GM12878 (cell line): ENCODE data around the gene SMU1. TPM values are rescaled to one million over a fixed set of nuclear protein-coding genes. Genes with fewer than 3 reads are reported as not detected.

ENCODE experiments used
- ATAC-seq: fragments of 200-7000 bp; cut with Tn5 transposase; 3 replicates; pipeline ENCODE4 v1.9.1; 2020; ENCODE audit warnings: mild to moderate bottlenecking, moderate library complexity
- BruUV-seq: library from RNA; stranded (reverse); fragments of 400-500 nt; replicated peaks from 2 replicates; lab custom pipeline; 2021; lab: Mats Ljungman, UMichigan
- CTCF ChIA-PET: fragments of 300-600 bp; sonication (Branson Sonifier 250); formaldehyde crosslinking; extraction: SDS; loops from one replicate; lab custom pipeline; 2021; ENCODE audit warnings: inconsistent platforms; lab: Yijun Ruan, JAX
- POLR2A ChIA-PET: fragments of 350-600 bp; formaldehyde crosslinking; extraction: SDS; loops from one replicate; lab custom pipeline; 2021; ENCODE audit warnings: inconsistent platforms; lab: Charles Lee
- RAD21 ChIA-PET: fragments of 300-600 bp; sonication (Branson Sonifier 250); formaldehyde crosslinking; loops from one replicate; lab custom pipeline; 2023; ENCODE audit warnings: antibody characterized with exemption; ENCODE audit not compliant: unreplicated experiment; lab: Charles Lee
- SMC1A ChIA-PET: fragments of 300-600 bp; sonication (Branson Sonifier 250); formaldehyde crosslinking; loops from one replicate; lab custom pipeline; 2023; ENCODE audit not compliant: unreplicated experiment, uncharacterized antibody; lab: Charles Lee
- DNase-seq: peaks from one replicate; pipeline ENCODE4 v3.0.0-alpha.2; 2011; ENCODE audit warnings: low read depth, low spot score
- FAIRE-seq: peaks from 3 replicates; lab custom pipeline; 2011; peaks lifted over from hg19 to GRCh38; lab: Jason Lieb, UNC
- H2AFZ ChIP-seq: 2 replicates; pipeline ENCODE4 v1.6.0; 2011; ENCODE audit warnings: low read depth, low read length, control low read depth; ENCODE audit not compliant: control insufficient read depth
- H3K27ac ChIP-seq: 2 replicates; pipeline ENCODE4 v1.5.1; 2011; ENCODE audit warnings: control low read depth; ENCODE audit not compliant: control insufficient read depth, insufficient read depth
- H3K27me3 ChIP-seq, 2 experiments: replicated peaks in 1 of 2; 2 replicates each; pipeline versions ENCODE4 v1.6.0 to v1.6.1; 2011; ENCODE audit warnings: low read length in 1 of 2; ENCODE audit not compliant: control insufficient read depth in 2 of 2, insufficient read depth in 2 of 2
- H3K36me3 ChIP-seq, 2 experiments: 2 replicates each; pipeline ENCODE4 v1.5.1; 2011; ENCODE audit warnings: low read length in 1 of 2; ENCODE audit not compliant: control insufficient read depth in 2 of 2, insufficient read depth in 2 of 2
- H3K4me1 ChIP-seq: 2 replicates; pipeline ENCODE4 v1.6.1; 2011; ENCODE audit warnings: mild to moderate bottlenecking, low read length, moderate library complexity, mixed read lengths; ENCODE audit not compliant: control insufficient read depth, insufficient read depth
- H3K4me2 ChIP-seq: 2 replicates; pipeline ENCODE4 v1.6.0; 2011; ENCODE audit warnings: control low read depth; ENCODE audit not compliant: control insufficient read depth, insufficient read depth
- H3K4me3 ChIP-seq: fragments of 200-600 bp; sonication (generic); 2 replicates; pipeline ENCODE4 v1.5.1; 2016
- H3K79me2 ChIP-seq: 2 replicates; pipeline ENCODE4 v1.6.0; 2011; ENCODE audit warnings: low read length; ENCODE audit not compliant: control insufficient read depth, insufficient read depth
- H3K9ac ChIP-seq: 2 replicates; pipeline ENCODE4 v1.8.0; 2011; ENCODE audit warnings: low read length, control low read depth, mixed read lengths; ENCODE audit not compliant: control insufficient read depth, insufficient read depth
- H3K9me3 ChIP-seq: replicated peaks from 3 replicates; pipeline ENCODE4 v1.5.1; 2011; ENCODE audit warnings: mild to moderate bottlenecking, low read length; ENCODE audit not compliant: control insufficient read depth, insufficient read depth
- H4K20me1 ChIP-seq: 2 replicates; pipeline ENCODE4 v1.6.0; 2011; ENCODE audit not compliant: control insufficient read depth, insufficient read depth
- EP300 ChIP-seq, 2 experiments: fragments of 150-350 bp in 1 of 2; IDR thresholded peaks; 2 replicates each; pipeline ENCODE4 v1.6.1; 2011 to 2012; ENCODE audit warnings: low read depth in 2 of 2, low read length in 2 of 2, borderline replicate concordance in 1 of 2, improper control_type of control experiment in 1 of 2, inconsistent platforms in 1 of 2; ENCODE audit not compliant: control insufficient read depth in 1 of 2
- IKZF2 ChIP-seq, 2 experiments: fragments of 450-650 bp; IDR thresholded peaks; 2 replicates each; pipeline ENCODE4 v1.6.1; 2017; ENCODE audit warnings: mild to moderate bottlenecking in 2 of 2, moderate library complexity in 2 of 2
- JUNB ChIP-seq: IDR thresholded peaks from 2 replicates; pipeline ENCODE4 v1.6.1; 2016; ENCODE audit warnings: antibody characterized with exemption, mild to moderate bottlenecking
- MEF2B ChIP-seq: fragments of 450-650 bp; IDR thresholded peaks from 2 replicates; pipeline ENCODE4 v1.6.1; 2018; ENCODE audit warnings: mild to moderate bottlenecking, moderate library complexity; ENCODE audit not compliant: partially characterized antibody, poor library complexity, severe bottlenecking
- MTA2 ChIP-seq: fragments of 450-650 bp; IDR thresholded peaks from 2 replicates; pipeline ENCODE4 v1.6.1; 2016; ENCODE audit warnings: low read depth, mild to moderate bottlenecking, moderate library complexity
- MXI1 ChIP-seq: fragments of 150-350 bp; IDR thresholded peaks from 2 replicates; pipeline ENCODE4 v1.6.1; 2011; ENCODE audit warnings: low read depth, mild to moderate bottlenecking, inconsistent platforms, low read length, improper control_type of control experiment
- NBN ChIP-seq: fragments of 450-650 bp; IDR thresholded peaks from 2 replicates; pipeline ENCODE4 v1.6.1; 2016
- POLR2AphosphoS2 ChIP-seq: IDR thresholded peaks from 2 replicates; pipeline ENCODE4 v1.6.1; 2011; ENCODE audit warnings: low read depth, mild to moderate bottlenecking, low read length, improper control_type of control experiment, moderate library complexity
- RAD21 ChIP-seq: IDR thresholded peaks from 2 replicates; pipeline ENCODE4 v1.6.1; 2011; ENCODE audit warnings: mild to moderate bottlenecking, low read depth, low read length, moderate library complexity; ENCODE audit not compliant: insufficient read depth
- RUNX3 ChIP-seq: IDR thresholded peaks from 2 replicates; pipeline ENCODE4 v1.6.1; 2012; ENCODE audit warnings: low read length, inconsistent platforms
- SMAD5 ChIP-seq: IDR thresholded peaks from 2 replicates; pipeline ENCODE4 v1.6.1; 2016; ENCODE audit warnings: antibody characterized with exemption, low read depth
- SMC3 ChIP-seq: IDR thresholded peaks from 2 replicates; pipeline ENCODE4 v1.6.1; 2011; ENCODE audit warnings: low read length, improper control_type of control experiment, borderline replicate concordance
- STAT1 ChIP-seq: fragments of 450-650 bp; conservative IDR thresholded peaks from 2 replicates; pipeline ENCODE4 v1.6.1; 2014; ENCODE audit warnings: antibody characterized with exemption, mild to moderate bottlenecking
- YY1 ChIP-seq: IDR thresholded peaks from 2 replicates; pipeline ENCODE4 v1.6.1; 2011; ENCODE audit warnings: low read depth, mild to moderate bottlenecking, low read length
- ZNF217 ChIP-seq: fragments of 450-650 bp; IDR thresholded peaks from 2 replicates; pipeline ENCODE4 v1.6.1; 2017; ENCODE audit warnings: antibody characterized with exemption, mild to moderate bottlenecking
- ZNF274 ChIP-seq: IDR thresholded peaks from one replicate; pipeline ENCODE4 v1.8.0; 2011; ENCODE audit not compliant: insufficient read length, insufficient read depth
- WGBS: methylation state at CpG from one replicate; pipeline ENCODE4 v1.1.6; 2016; ENCODE audit warnings: low lambda C conversion rate; ENCODE audit not compliant: insufficient replicate concordance, insufficient coverage; ENCODE audit errors: missing lambda C conversion rate; 5-methylcytosine and 5-hydroxymethylcytosine counted together
- in situ Hi-C: fragments of 300-500 bp; cut with MboI; formaldehyde crosslinking; loops from 9 replicates; pipeline ENCODE4 v1.14.3; 2018; ENCODE audit warnings: mixed read lengths
- intact Hi-C: fragments of 100-400 bp; cut with micrococcal nuclease; formaldehyde crosslinking; loops from one replicate; pipeline ENCODE4 v1.14.2; 2022; ENCODE audit not compliant: unreplicated experiment
- polyA plus RNA-seq, 11 experiments: library from polyadenylated mRNA; depleted of rRNA in 4 of 11; unstranded in 6 of 11; stranded (reverse) in 5 of 11; fragments of >200 nt; fragmentation: Nextera tagmentation in 4 of 11; fragmentation: Illumina TruSeq in 1 of 11; extraction: Ambion mirVana in 4 of 11; extraction: Trizol in 1 of 11; gene quantifications; 1 replicate in 1 of 11; 2 replicates in 10 of 11; pipeline versions ENCODE4 v1.2.1 to v1.2.3, GENCODE V29; 2011 to 2016; ENCODE audit warnings: inconsistent platforms in 2 of 11, missing spikeins in 2 of 11, low read depth in 1 of 11
- total RNA-seq, 4 experiments: library from RNA; depleted of rRNA in 3 of 4; stranded (reverse); fragments of >200 nt in 3 of 4; fragmentation: Illumina TruSeq in 1 of 4; extraction: Trizol in 1 of 4; gene quantifications; 2 replicates each; pipeline versions ENCODE4 v1.2.1 to v1.2.3, GENCODE V29; 2013 to 2021
- TF ChIP-seq, protein P1 (sequence below), 3 experiments: IDR thresholded peaks in 2 of 3; conservative IDR thresholded peaks in 1 of 3; 2 replicates each; pipeline ENCODE4 v1.5.1; 2011; ENCODE audit warnings: low read depth in 3 of 3, low read length in 3 of 3, mild to moderate bottlenecking in 3 of 3, control low read depth in 2 of 3, moderate library complexity in 2 of 3, inconsistent platforms in 1 of 3, mixed read lengths in 1 of 3; ENCODE audit not compliant: control insufficient read depth in 2 of 3, insufficient read depth in 1 of 3; ENCODE audit errors: extremely low read depth in 1 of 3
- TF ChIP-seq, protein P2 (sequence below): fragments of 450-650 bp; IDR thresholded peaks from 2 replicates; pipeline ENCODE4 v1.6.1; 2017; ENCODE audit warnings: mild to moderate bottlenecking, moderate library complexity

Gene SMU1
- total and polyA plus RNA-seq, 10 of the 15 experiments (the other 5 are each of a cell fraction or from before 2014, with no cell fraction given), result 18.5 to 34.6 (median 20.9) TPM

DNA sequence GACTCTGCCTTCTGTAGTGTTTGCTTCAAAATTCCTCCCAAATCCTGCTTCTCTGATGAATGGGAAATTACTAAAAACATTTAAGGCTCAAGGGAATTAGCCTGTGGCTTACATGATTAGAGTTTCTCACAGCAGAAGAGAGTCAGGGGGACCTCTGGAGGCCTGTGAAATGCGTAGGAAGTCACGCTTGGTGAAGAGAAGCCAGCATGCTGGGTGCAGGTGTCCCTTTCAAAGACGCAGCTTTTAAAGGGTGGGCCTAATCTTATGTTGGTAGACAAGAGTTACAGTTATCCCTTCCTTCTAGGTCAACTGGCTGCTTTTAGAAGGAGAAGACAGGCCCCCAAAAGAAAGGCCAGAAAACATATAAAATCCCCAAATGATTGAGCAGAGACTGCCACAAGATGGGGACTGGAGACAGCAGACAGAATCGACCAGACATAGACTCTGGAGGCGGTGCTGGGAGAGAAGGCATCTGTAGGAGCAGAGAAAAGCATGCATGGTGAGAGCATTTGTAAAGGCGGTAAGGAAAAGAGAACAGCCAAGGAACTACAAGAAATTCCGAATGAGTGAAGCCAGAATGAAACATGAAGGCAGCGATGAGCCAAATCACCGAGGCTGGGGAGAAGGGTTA lies 48.4 kb upstream of the SMU1 start:
- DNase-seq, result no peak
- peaks cover 2% of the 10 kb centered on the region; the same call in 1 of the 2 replicates for H4K20me1 ChIP-seq
- no peak for FAIRE-seq
- no peak overlapping the region for H3K9ac ChIP-seq
- 72% methylated on average over 9 of the region's 9 CpGs for WGBS
- H3K36me3 ChIP-seq, result peaks cover 24 to 26% of the 10 kb centered on the region in 2 experiments
- POLR2A ChIA-PET, result interaction anchor here (2.2 kb wide), 1 partner anchor 35 kb away, joined by 8 read pairs; no protein-coding TSS in a partner anchor
- H3K79me2 ChIP-seq, result peaks cover 42% of the 10 kb centered on the region
- SMC1A ChIA-PET, result interaction anchor here (0.7 to 3.1 kb wide), 7 partner anchors 12 to 101 kb away, joined by 3 to 19 read pairs (median 4); no protein-coding TSS in a partner anchor
- H3K4me2 ChIP-seq, result peak overlapping the region; percentile 12; the same call in 1 of the 2 replicates
- BruUV-seq, result no TSS peak
- no peaks in the 10 kb centered on the region for H3K27me3 ChIP-seq
- H3K27ac ChIP-seq, result peak overlapping the region; percentile 67
- RAD21 ChIA-PET, result interaction anchor here (0.8 to 2.3 kb wide), 8 partner anchors 27 to 102 kb away, joined by 3 to 10 read pairs (median 3); no protein-coding TSS in a partner anchor
- H3K4me3 ChIP-seq, result no peak overlapping the region
- intact Hi-C loops, result loop anchor here (2.0 to 5.0 kb wide), 2 partner anchors 37 to 100 kb away; no protein-coding TSS in a partner anchor
- CTCF ChIA-PET, result interaction anchor here (0.7 to 3.0 kb wide), 8 partner anchors 14 to 101 kb away, joined by 3 to 21 read pairs (median 6); partner anchors contain the start of gene B4GALT1
- H3K9me3 ChIP-seq, result no peaks in the 10 kb centered on the region
- peaks cover 30% of the 10 kb centered on the region for H3K4me1 ChIP-seq
- no peak overlapping the region for H2AFZ ChIP-seq
- 0 out of 3 replicates have a peak, but pooled peaks have one; percentile 12 for ATAC-seq
- in situ Hi-C loops, result no loop called here
- TF ChIP-seq, protein P1, sequence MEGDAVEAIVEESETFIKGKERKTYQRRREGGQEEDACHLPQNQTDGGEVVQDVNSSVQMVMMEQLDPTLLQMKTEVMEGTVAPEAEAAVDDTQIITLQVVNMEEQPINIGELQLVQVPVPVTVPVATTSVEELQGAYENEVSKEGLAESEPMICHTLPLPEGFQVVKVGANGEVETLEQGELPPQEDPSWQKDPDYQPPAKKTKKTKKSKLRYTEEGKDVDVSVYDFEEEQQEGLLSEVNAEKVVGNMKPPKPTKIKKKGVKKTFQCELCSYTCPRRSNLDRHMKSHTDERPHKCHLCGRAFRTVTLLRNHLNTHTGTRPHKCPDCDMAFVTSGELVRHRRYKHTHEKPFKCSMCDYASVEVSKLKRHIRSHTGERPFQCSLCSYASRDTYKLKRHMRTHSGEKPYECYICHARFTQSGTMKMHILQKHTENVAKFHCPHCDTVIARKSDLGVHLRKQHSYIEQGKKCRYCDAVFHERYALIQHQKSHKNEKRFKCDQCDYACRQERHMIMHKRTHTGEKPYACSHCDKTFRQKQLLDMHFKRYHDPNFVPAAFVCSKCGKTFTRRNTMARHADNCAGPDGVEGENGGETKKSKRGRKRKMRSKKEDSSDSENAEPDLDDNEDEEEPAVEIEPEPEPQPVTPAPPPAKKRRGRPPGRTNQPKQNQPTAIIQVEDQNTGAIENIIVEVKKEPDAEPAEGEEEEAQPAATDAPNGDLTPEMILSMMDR (IDR thresholded peaks at IDR 0.05 in 2 of 3, conservative IDR thresholded peaks at IDR 0.05 in 1 of 3; ENCODE audit: control insufficient read depth in 2 of 3, extremely low read depth in 1 of 3, insufficient read depth in 1 of 3, low read depth in 3 of 3, low read length in 3 of 3), result peak in 2 of 3 experiments; percentile 3 to 53; a peak in 2 of 6 replicates
- TF ChIP-seq MTA2 (peak; percentile 18; the same call in 1 of the 2 replicates), IKZF2 (IDR thresholded peaks at IDR 0.05) (peak in 1 of 2 experiments; percentile 19; a peak in 1 of 4 replicates), JUNB (no peak), SMAD5 (no peak), SMC3 (peak; percentile 37; the same call in 1 of the 2 replicates), POLR2AphosphoS2 (no peak), MXI1 (peak; percentile 31; the same call in 1 of the 2 replicates), RAD21 (peak; percentile 71), STAT1 (no peak), MEF2B (peak; percentile 82), ZNF274 (no peak), RUNX3 (peak; percentile 45; the same call in 1 of the 2 replicates), NBN (no peak), ZNF217 (no peak), YY1 (0 out of 2 replicates have a peak, but pooled peaks have one; percentile 13), EP300 (IDR thresholded peaks at IDR 0.05; ENCODE audit: borderline replicate concordance in 1 of 2, control insufficient read depth in 1 of 2, low read depth in 2 of 2, low read length in 2 of 2) (peak in 1 of 2 experiments; percentile 17; a peak in 1 of 4 replicates)
- TF ChIP-seq, protein P2, sequence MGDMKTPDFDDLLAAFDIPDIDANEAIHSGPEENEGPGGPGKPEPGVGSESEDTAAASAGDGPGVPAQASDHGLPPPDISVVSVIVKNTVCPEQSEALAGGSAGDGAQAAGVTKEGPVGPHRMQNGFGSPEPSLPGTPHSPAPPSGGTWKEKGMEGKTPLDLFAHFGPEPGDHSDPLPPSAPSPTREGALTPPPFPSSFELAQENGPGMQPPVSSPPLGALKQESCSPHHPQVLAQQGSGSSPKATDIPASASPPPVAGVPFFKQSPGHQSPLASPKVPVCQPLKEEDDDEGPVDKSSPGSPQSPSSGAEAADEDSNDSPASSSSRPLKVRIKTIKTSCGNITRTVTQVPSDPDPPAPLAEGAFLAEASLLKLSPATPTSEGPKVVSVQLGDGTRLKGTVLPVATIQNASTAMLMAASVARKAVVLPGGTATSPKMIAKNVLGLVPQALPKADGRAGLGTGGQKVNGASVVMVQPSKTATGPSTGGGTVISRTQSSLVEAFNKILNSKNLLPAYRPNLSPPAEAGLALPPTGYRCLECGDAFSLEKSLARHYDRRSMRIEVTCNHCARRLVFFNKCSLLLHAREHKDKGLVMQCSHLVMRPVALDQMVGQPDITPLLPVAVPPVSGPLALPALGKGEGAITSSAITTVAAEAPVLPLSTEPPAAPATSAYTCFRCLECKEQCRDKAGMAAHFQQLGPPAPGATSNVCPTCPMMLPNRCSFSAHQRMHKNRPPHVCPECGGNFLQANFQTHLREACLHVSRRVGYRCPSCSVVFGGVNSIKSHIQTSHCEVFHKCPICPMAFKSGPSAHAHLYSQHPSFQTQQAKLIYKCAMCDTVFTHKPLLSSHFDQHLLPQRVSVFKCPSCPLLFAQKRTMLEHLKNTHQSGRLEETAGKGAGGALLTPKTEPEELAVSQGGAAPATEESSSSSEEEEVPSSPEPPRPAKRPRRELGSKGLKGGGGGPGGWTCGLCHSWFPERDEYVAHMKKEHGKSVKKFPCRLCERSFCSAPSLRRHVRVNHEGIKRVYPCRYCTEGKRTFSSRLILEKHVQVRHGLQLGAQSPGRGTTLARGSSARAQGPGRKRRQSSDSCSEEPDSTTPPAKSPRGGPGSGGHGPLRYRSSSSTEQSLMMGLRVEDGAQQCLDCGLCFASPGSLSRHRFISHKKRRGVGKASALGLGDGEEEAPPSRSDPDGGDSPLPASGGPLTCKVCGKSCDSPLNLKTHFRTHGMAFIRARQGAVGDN, result peak; percentile 12; the same call in 1 of the 2 replicates
